Kidney capillary endothelial cell (primary cell): ENCODE results near the gene ITGA1.
"Not testable (repeated sequence)": the region's sequence is repeated elsewhere in the genome, so short reads cannot be mapped to it uniquely, and the experiment has no call there.

Experiments used
- DNase-seq: peaks from one replicate; pipeline ENCODE4 v3.0.0-alpha.2; 2018; ENCODE audit warnings: low spot score

ITGA1 gene

DNA sequence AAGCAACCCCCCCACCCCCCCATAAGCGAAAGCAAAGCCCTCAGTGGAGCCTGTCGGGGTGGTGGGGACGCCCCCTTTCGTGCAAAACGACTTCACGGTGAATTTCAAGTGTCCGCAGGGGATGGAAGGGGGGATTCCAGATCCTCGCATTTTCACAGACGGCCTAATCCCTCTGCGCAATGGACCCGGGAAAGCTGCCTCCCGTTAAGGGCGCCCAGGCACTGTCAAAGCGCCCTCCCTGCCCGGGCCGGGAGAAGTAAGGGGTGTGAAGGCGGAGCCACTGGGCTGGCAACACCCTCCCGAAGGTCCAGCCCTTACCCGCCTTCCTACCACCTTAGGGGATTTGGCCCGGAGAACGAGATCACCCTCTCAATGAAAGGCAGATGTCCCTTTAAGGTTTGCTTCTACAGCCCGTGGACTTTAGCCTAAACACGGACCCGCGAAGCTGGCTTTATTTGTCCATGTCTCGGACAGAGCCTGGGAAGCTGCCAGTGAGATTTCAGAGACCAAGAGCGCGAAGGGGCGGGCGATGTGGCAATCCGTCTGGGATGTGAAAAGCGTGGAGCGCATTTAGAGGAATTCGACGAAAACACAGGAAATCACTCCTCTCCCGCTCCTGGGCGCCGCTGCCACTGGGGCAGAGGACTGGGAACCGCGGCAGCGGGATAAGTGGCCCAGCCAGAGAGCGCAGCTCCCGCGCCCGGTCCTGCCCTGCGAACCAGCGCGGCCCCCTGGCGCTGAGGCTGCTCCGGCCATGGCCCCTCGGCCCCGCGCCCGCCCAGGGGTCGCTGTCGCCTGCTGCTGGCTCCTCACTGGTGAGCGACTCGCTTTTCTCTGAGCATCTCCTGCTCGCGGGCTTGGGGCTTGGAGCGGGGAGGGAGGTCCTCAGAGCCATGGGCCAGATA lies at the start of gene ITGA1, which contains the start of gene PELO:
Gene ITGA1, plus strand, starts transcription at position 317 of the 905 bp plus-strand sequence. Its CDS starts 438 bp downstream, at position 755.
Gene PELO, plus strand, starts transcription at position 317 of the 905 bp plus-strand sequence. CDS start 12,479 bp downstream, outside the sequence.
- DNase-seq, result peak; percentile 74

- DNase-seq, result no peak
Measured at GRCh38 chr5:52738095-52738506, 49.6 kb upstream of the ITGA1 start.

DNA sequence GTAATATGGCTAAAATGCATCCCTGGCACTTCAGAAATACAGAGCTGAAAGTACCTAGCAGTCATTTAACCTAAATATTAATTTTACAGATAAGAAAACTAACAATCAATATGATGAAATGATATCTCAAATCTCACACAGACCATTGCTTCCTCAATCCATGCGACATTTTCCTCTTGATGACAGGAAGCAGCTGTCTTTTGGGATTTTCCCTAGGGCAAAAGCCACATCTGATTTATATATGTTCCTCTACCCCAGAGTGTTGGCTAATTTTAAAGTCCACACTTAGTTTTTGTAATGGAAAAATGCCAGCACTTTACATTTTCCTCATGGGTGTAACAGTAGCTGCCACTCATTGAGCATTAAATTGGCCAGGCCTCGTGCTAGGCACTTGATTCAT lies 47.7 kb upstream of the ITGA1 start:
- no peak for DNase-seq

DNA sequence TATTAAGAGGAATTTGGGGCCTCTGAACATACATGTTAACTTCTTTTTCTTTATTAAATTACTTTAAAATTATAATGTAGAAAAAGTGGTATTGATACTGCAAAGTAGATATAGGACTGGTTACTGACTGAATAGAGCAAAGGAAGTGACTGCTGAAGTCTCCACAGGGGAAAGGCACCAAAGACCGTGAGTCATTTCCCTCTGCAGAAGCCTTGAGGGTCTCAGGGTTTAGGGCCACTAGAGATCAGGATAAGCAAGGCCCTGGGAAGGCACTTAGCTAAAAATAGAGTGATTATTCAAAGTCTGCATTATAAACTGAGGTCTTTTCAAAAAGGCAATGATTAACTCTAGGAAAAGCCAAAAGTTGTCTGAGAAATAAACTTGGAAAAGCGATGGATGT lies 44.7 kb upstream of the ITGA1 start:
- peak; percentile 82 for DNase-seq

DNA sequence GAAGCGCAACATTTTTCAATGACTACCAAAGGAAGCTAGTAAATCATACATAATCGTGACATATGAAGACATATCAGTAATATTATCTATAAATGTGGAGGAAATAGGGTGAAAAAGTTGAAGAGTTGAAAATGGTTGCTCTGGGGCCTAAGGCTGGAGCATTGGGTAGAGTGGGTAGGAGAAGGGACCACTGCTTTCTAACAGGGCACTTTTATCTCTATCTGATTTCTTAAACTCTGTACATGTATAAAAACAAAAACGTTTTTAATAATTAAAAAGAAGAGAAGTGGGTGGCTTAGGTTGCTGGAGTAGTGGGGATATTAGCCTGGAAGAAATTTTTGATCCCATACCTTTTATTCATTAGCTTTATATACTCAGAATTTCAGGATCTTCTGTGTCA lies 44.2 kb upstream of the ITGA1 start:
- peak; percentile 26 for DNase-seq

GRCh38 chr5:52743970-52744369 lies 43.7 kb upstream of the ITGA1 start:
- DNase-seq, result peak; percentile 66

- not testable (repeated sequence) for DNase-seq
Measured at GRCh38 chr5:52744867-52745458, 42.8 kb upstream of the ITGA1 start.

DNA sequence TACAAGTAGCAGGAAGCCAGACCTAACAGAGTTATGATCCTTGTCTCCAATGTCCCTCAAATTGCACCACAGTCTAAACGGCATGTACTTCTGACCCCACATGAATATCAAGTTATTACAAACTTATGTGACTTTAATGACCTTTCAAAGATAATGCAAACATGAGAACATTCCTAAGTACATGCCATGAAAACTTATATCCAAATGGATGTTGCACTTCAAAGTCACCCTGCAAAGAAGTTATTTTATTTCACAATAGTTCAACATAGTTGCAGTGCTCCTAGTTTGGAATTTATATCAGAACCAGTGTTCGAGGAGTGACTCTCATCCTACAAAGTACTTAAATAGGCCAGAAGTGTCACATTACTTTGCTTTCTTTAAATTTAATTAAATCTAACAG lies 41.2 kb upstream of the ITGA1 start:
- no peak for DNase-seq

DNA sequence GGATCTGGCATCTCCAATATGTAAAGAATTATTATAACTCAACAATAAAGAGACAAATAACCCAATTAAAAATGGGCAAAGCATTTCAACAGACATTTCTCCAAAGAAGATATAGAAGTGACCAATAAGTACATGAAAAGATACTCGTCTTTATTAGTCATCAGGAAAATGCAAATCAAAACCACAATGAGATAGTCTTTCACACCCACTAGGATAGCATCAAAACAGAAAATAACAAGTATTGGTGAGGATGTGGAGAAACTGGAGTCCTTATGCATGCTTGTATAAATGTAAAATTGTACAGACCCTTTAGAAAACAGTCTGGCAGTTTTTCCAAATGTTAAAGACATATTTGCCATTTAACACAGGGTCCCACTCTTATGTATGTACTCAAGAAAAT lies 39.1 kb upstream of the ITGA1 start:
- no peak for DNase-seq

- DNase-seq, result no peak
Measured at GRCh38 chr5:52749666-52750065, 38.0 kb upstream of the ITGA1 start.

- no peak for DNase-seq
Measured at GRCh38 chr5:52751137-52751536, 36.6 kb upstream of the ITGA1 start.

- DNase-seq, result no peak
Measured at GRCh38 chr5:52754051-52754450, 33.7 kb upstream of the ITGA1 start.

DNA sequence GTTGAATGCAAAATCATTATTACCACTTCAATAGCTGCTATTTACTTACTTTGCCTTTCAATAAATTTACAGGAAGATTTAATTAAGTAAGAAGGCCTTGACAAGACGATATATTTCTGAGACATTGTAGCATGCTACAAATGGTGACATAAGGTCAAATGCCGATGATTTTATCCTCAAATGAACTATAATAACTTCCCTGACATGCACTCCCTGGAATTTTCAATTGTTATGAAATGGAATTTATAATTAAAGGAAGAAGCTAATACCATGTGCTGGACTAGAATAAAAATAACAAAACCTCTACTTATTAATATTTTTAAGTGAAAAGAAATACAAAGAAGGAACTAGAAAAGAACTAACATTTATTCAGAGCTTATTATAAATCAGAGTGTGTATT lies 30.2 kb upstream of the ITGA1 start:
- DNase-seq, result no peak

GRCh38 chr5:52758014-52758413 lies 29.7 kb upstream of the ITGA1 start:
- DNase-seq, result no peak

GRCh38 chr5:52759331-52759730 lies 28.4 kb upstream of the ITGA1 start:
- DNase-seq, result no peak

GRCh38 chr5:52760695-52761366 lies 26.9 kb upstream of the ITGA1 start:
- no peak for DNase-seq

GRCh38 chr5:52767217-52767743 lies 20.4 kb upstream of the ITGA1 start:
- DNase-seq, result no peak

- no peak for DNase-seq
Measured at GRCh38 chr5:52767766-52768480, 19.8 kb upstream of the ITGA1 start.

- DNase-seq, result no peak
Measured at GRCh38 chr5:52769061-52769460, 18.7 kb upstream of the ITGA1 start.

- DNase-seq, result no peak
Measured at GRCh38 chr5:52770287-52770939, 17.3 kb upstream of the ITGA1 start.

DNA sequence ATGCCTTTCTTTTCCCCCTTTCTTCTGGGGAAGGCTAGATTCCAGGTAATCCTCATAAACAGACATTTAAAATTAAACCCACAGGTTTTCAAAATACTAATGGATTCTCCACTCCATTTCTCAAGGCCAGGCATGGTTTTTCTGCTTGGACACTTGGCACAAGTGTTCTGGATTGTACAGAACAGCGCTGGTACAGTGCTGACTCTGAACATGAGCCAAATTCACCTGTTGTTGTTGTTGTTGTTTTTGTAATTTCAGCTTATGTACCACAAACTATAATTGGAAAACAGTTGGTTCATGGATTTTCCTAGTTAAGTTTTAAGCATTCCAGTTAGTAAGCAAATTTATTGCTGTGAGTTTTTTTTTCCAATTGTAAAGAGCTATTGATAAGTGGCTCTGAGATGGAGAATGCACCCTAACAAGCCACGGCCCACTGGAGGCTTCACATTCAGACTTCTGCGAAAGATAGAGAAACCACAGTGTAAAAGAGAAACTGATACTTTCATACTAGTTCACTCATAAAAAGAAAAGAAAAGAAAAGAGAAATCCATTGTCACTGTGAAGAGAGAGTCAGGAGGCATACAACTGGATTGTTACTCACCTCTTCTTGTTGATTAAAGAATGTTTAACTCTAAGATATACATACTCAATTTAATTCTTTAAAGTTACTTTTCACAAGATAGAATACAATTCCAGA lies 16.2 kb upstream of the ITGA1 start:
- DNase-seq, result no peak
